ENCODE data around the gene NDUFB7.
"Not testable (repeated sequence)": the region's sequence is repeated elsewhere in the genome, so short reads cannot be mapped to it uniquely, and the experiment has no call there.

The NDUFB7 gene

DNA sequence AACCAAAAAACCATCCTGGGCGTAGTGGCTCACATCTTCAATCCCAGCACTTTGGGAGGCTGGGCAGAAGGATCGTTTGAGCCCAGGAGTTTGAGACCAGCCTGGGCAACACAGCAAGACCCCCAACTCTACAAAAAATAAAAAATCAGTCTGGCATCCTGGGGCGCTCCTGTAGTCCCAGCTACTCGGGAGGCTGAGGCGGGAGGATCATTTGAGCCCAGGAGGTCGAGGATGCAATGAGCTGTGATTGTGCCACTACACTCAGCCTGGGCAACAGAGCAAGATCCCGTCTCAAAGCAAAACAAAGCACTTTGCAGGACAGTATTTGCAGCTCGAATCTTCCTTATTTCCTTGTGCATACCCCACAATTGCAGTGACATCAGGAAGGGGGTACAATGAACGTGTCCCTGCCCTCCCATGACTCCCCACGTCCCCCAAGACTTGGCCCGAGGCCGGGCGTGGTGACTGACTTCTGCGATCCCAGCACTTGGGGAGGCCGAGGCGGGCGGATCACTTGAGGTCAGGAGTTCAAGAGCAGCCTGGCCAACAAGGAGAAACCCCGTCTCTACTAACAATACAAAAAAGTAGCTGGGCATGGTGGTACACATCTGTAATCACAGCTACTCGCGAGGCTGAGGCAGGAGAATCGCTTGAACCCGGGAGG lies 870 bp downstream of the NDUFB7 start:
- DNase-seq: no peak

DNA sequence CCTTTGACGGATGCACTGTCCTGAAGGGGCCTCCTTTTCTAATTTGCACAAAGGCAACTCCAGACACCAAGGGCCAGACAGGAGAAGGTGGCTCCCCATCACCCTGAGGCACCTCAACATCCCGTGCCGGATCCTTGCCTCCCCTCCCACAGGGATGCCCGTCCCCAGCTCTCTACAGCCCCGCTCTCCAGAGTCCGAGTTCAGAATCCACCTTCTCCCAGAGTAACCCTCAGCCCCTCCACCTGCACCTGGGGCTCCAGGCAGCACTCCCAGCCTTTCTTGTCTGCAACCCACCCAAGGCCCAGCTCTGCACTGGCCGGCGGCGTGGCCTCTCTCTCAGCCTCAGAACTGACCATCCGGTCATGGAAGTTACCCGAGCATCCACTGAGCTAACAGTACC lies 4.8 kb downstream of the NDUFB7 start:
- no peak for DNase-seq

DNA sequence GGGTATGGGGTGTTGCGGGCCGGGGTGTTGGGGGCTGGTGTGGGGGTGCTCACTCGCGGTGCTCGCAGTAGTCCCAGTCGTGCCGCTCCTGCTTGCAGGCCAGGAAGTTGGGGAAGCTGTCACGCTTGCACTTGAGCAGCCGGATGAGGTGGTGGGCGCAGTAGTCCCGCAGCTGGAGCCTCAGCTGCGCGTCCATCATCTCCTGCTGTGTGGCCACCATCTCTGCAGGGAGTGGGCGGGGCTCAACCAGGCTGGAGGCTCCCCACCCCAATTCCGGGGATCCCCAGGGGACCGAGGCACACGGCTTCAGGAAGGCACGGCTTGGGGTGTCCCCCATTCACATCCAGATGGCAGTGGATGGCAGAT lies 5.2 kb downstream of the NDUFB7 start:
- no peak for DNase-seq

DNA sequence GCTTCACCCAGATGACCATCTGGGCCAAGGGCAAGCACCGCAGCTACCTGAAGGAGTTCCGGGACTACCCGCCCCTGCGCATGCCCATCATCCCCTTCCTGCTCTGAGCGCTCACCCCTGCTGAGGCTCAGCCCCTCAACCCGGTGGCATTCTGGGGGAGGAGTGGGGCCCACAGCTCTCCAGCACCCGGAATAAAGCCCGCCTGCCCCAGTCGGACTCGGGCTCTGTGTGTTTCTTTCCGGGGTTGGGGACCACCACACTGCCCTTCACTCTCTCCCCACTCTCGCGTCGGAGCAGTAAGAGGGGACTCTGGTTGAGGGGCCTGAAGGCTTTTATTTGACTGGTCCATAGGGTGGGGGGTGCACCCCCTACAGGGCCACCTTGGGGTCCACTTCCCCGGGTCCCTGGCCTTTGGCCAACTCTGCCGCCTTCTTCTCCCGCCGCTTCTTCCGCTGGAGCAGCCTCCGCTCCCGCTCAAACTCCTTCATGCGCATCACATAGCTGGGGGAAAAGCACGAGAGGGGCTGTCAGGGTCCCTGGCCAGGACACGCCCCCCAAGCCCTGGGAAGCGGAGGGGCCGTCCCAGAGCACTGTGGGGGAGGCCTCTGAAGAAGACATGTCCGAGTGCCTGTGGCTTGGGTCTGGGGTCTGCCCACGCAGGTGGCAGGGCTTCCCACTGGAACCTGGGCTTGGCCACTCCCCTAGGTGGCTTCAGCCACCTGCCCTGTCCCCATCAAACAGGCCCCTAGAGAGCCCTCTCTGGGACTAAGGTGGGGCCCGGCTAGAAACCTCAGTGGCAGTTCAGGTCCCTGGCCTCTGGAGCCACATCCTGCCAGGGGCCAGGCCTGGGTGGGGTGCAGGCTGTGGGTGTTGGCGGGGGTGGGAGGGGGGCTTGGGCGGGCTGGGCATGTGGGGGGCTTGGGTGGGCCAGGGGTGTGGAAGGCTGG lies 5.8 kb downstream of the NDUFB7 start:
- DNase-seq: no peak

DNA sequence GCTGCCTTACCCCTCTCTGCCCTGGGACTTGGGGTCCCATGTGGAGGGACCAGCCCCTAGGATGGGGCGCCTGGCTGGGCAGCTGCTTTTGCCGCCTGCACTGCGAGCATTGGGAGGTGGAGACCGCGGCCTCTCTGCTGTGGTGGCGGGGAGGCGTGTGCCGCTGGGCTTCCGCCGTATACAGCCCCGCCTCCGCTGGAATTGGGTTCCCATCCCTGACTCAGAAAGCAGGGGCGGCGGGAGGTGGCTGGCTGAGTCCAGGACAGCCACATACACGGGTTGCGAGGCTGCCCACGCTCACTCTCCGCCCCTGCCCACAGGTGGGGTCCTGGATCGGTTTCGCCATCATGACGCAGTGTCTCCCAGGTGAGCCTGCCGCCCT lies 6.6 kb downstream of the NDUFB7 start:
- DNase-seq: no peak

DNA sequence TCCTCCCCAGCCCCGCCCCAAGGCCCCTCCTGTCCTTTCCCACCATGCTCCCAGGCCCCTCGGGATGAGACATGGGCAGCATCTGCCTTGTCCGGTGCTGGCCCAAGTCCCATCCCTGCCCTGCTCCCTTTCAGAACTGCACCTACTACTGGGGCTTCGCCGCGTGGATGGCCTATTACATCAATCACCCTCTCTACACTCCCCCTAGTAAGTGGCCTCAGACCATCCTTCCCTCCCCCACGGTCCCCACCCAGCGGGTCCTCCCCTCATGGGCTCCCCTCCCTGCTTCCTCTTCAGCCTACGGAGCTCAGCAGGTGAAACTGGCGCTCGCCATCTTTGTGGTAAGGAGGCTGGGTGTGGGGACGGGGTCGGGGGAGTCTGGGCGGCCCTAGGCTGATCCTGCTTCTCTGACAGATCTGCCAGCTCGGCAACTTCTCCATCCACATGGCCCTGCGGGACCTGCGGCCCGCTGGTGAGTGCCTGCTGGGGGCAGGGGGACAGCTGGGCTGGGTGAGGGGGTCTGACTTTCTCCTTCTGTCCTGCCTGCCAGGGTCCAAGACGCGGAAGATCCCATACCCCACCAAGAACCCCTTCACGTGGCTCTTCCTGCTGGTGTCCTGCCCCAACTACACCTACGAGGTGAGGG lies 7.1 kb downstream of the NDUFB7 start:
- not testable (repeated sequence) for DNase-seq

DNA sequence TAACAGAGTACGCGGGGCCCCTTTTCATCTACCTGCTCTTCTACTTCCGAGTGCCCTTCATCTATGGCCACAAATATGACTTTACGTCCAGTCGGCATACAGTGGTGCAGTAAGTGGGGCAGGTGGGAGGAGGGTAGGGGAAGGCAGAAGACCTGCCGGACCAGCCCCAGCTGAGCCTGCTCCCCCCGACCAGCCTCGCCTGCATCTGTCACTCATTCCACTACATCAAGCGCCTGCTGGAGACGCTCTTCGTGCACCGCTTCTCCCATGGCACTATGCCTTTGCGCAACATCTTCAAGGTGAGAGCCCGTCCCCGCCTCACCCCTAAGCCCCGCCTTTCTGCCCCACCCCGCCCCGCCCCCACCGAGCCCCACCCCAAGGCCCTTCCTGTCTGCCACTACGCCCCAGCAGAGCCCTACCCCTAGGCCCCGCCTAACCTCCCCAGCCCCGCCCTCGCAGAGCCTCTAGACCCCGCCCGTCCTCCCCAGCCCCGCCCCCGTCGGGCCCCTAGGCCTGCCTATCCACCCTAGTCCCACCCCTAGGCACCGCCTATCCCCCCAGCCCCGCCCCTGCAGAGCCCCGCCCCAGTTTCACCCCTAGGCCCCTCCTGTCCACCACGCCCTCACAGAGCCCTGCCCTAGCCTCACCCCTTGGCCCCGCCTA lies 7.7 kb downstream of the NDUFB7 start:
- no peak for DNase-seq

DNA sequence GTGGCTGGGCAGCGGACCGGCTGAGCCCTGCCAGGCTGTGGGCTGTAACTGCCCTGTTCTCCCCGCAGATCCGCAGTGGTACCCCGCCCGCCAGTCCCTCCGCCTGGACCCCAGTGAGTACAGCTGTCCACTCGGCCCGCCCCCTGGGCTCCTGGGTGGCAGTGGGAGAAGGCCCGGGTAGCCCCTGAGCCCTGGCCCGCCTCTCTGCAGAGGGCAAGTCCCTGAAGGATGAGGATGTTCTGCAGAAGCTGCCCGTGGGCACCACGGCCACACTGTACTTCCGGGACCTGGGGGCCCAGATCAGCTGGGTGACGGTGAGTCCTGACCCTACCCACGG lies 8.3 kb downstream of the NDUFB7 start:
- no peak for DNase-seq

DNA sequence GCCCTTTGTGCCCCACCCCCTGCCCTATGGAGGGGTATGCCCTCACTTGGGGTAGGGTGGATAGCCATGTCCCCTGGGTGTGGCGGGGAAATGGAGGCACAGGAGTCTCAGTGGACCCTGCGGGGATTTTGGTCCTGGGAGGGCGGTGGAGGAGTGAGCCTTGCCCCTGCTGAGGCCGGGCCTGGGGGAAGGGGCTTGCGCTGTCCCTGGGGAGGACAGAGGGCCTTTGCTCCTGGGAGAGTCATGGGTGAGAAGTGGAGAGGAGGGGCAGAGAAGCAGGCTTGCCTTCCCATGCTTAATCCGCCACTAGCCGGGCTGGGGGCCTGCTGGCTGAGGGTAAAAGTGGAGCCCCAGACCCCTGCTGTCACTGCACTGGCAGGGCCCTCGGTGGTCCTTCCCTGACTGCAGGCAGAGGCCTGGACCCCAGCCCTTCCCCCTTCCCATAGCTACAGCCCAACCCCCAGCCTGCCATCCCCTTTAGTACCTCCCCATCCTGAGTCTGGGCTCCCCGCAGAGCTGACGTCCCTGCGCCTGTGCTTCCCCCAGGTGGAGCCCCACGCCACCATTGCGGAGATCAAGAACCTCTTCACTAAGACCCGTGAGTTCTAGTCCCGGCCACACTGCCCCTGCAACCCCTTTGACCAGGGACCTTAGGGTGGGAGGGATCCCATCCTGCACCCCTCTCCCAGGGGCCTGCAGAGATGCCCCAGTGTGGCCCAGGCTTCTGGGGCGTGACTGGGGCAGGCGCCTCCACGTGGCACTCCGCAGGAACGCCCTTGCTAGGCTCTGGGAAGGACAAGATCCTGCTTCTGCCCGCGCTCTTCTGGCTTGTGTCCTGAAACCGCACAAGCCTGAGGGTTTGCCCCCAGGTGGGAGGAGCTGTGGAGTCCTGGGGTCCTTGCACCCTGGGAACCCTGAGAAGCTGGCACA lies 8.9 kb downstream of the NDUFB7 start:
- DNase-seq: no peak

DNA sequence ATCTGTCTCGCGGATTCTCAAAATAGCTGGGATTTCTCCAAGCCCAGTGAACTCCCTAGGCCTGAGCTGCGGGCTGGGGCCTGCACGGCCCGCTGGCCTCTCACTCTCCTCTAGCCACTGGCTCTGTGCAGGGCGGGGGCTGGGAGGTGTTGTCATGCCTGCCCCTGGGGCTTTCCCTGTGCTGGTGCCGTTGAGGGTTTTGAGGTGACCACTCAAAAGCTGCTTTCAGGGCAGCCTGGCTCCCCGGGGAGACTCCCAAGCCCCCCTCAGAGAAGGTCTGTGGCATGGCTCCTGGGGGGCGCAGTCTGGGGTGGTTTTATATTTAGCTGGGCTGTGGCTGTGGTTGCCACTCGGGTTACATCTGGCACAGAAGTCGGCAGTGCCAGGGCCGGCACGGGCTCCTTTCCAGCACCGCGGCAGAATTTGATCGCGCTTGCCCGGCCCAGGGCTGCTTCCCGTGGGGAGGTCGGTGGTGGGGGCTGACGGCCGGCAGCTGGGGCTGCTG lies 10.0 kb downstream of the NDUFB7 start:
- DNase-seq: no peak

DNA sequence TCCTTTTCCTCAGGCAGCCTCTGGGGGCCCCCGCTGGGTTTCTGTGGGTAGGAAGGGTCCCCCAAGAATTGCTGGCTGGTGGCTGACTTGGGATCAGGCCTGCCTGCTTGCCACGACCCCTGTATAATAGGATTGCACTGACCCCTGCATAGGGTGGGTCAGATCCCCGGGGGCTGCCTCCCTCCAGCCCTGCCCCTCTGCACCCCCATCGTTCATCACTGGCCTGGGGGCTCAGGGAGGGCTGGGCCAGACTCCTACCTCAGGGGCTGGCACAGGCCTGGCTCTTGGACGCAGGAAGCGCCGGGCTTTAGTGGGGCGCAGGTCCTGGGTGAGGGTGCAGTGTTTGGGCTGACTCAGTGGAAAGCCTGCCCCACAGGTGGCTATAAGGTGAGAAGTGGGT lies 10.6 kb downstream of the NDUFB7 start:
- no peak for DNase-seq

DNA sequence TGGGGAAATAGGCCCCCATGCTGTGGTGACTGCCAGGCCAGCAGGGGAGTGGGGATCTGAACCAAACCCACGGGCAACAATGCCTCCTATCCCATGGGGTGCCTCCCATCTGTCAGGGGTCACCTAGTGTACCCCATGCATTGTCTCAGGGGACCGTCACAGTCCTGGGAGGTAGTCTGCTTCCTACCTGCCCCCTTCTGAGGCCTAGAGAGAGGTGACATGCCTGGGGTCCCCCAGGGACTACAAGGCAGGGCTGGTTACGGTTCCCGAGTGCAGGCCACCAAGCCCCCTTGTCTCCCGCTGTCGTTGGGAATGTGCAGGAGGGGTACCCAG lies 11.1 kb downstream of the NDUFB7 start:
- no peak for DNase-seq

DNA sequence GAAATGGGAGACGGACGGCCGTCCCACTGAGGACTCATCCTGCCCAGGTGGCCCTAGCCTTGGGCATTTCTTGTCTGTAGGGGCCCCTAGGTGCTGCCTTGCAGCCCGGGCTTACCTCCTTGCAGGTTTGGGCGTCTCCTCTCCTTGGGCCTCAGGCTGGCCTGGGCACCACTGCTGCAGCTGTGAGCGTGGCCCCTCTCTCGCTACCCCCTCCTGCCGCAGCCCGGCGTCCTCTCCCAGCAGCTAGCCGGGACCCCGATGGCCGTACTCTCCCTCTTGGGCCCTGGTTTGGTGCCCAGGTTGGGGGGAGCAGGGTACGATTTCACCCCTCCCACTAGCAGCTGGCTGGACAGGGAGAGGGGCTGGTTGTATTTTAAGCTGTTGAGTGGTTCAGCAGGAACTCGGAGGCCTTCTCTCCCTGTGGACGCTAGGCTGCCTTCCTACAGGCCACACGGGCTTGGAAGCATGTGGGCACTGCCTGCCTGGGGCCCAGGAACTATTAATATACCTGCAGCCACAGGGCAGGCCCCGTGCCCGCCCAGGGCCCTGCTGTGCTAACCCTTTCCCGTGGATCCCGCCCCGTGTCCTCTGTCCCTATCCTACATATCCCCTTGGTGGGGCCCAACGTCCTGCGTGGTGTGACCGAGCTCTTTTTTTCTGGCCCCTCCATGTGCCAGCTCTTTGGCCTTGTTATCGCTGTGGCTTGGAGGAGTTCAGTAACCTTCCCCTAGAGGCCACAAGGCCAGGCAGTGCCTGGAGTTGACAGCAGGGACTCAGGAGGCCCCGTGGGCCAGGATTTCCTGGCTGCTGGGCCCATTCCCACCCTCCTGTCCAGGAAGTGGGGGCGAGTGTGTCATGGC lies 11.7 kb downstream of the NDUFB7 start:
- no peak for DNase-seq

DNA sequence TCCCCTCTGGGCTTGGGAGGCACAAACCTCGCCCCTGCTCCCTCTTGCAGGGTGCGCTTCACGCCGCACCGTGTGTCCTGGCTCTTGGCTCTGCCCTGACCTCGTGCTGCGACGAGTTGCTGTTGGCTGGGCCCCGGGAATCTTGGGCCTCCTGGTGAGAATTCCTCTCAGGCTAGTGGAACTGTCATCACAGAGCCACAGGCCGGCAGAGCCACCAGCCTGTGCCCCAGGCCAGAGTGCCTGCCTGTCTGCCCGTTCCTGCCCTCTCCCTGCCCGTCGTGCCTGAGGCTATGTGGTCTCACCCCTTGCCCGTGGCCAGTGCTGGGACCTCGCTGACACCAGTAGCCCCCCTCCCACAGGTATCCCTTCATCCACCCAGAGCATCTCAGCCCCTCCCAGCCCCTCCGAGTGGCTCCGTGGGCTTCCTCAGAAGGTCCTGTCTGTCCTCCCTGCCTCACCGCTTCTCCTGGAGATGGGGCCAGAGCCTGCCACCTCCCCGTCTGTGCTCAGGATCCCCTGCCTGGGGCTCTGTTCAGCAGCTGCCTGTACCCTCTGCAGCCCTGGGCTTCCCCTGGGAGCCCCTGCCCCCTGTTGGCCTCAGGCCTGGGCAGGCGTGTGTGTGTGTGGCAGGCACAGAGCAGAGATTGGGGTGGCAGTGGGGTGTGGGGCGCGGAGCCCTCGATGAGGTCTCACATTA lies 13.3 kb downstream of the NDUFB7 start:
- no peak for DNase-seq

DNA sequence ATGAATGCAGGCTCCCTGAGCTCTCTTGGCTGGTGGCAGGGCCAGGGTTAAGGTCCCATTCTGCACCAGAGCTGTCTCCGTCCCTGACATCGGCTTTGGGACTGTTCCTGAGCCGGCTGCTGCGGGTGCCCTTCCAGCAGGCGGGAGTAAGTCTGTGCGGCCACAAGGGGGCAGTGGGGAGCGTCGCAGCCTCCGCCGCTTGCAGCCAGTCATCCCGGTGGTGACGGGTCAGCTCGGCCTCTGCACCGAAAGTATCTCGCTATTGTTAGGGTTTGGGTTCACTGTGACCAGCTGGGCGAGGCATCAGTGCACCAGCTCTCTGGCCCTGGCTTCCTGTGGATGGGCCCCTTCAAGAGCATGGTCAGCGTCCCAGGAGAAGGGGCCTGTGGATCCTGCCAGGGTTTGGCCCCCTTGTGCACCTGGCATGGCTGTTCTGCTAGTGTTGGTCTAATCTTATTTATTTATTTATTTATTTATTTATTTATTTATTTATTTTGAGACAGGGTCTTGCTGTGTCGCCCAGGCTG lies 15.1 kb downstream of the NDUFB7 start:
- no peak for DNase-seq

DNA sequence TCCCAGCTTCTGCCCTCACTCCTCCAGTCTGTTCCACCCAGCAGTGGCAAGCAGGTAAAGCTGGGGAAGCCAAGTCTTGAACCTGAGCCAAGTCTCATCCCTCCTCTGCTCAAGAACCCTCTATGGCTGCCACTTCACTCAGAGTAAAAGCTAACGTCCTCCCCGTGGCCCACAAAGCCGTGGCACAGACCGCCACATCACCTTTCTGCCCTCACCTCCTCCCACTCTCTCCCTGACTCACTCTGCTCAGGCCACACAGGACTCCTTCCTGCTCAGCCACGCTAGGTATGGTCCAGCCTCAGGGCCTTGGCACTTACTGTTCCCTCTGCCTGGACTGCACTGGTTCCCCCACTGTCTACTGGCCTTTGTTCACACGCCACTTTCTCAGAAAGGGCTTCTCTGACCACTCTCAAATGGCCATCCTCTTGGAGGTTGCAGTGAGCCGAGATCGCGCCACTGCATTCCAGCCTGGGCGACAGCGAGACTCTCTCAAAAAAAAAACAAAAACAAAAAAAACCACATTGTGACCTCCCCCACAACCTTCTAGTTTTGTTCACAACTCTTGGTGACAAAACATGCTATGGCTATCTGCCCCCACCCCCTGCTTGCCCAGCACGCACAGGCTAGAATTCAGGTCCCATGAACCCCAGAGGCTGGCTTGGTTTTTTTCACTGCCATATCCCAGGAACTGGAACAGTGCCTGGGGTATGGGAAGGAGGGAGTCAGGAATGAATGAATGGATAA lies 15.8 kb downstream of the NDUFB7 start:
- DNase-seq: no peak

DNA sequence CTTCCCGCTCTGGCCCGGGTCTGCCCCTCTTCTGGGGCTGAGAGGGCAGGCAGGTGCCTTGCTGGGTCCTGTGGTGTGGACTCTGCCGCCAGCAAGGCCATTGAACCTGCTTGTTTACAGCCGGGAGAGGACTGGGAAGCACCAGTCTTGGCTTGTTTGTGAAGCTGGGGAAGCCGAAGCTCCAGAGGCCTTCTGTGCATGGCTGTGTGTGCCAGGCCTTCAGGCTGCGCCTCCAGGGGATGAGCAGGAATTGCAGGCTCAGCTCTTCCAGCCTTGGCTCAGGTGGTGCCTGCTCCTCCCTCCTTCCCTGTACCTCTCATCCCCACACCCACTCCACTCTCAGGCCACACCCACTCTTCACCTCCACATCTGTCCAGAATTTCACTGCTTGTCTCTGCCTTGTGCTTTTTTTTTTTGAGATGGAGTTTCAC lies 17.5 kb downstream of the NDUFB7 start:
- DNase-seq: no peak

DNA sequence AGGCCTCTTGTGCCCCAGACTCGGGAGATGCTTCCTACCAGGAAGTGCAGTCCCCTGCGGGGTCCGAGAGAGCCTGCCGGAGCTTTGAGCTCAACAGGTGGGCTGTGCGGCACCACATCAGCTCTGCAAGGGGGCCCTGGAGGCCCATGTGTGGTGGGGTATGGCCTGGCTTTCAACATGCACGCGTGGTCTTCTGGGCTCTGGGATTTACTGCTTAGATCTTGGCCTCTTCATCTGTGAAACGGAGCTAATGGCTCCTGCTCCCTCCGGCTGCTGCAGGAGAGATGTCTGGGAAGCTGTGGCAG lies 18.0 kb downstream of the NDUFB7 start:
- DNase-seq: no peak

DNA sequence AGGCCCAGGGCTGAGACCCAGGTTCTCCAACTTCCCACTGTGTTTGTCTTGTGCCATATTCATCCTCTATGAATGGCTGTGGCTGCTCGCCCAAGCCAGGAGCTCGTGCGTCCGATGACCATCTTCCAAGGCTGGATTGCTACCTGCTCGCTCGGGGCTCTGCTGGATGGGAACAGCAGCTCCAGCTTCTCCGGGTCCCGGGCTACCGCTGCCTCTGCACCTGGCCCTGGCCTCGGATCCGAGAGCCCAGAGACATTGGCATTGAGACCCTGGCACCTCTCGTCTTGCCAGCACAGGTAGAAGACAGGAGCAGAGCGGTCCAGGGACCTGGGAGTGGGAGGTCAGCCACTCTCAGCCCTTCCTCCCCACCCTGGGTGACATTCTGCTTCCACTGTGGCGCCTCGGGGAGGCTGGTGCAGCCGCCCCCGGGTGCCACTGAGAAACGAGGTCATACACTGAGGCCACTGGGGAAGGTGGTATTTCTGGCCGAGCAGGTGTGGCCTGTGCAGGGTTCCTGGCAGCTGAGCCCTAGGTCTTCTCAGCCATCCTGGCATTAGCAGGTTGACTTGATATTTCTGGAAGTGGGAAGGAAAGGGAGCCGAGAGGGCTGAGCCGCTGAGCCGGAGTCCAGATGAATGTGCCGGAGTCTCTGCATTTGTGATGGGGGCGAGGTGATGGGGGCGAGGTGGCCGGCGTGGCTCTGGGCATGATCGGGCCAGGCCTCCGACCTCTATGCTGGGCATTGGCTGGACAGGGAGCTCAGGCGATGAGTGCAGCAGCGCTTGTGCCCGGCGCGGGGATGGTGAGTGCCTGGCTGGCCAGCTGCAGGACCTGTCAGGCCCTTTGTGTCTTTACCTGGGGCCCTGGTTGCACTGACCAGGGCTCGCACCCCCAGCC lies 18.6 kb downstream of the NDUFB7 start:
- no peak for DNase-seq
